Measurements from ENCODE around the gene GAS2. TPM values are rescaled to one million over a fixed set of nuclear protein-coding genes. Genes with fewer than 3 reads are reported as not detected.

The GAS2 gene
- polyA plus RNA-seq, 1 of the 3 experiments (the other 2 are of a cell fraction): 0.72 TPM

GRCh38 chr11:22684082-22684481 lies 17.7 kb downstream of the GAS2 start (continued):
- TF ChIP-seq IRF3 (IDR thresholded peaks at IDR 0.05; ENCODE audit: low read depth, low read length): no peak
- TF ChIP-seq JUND (IDR thresholded peaks at IDR 0.05): no peak

GRCh38 chr11:22685111-22685510 lies 18.7 kb downstream of the GAS2 start:
- Histone ChIP-seq H2AFZ (ENCODE audit: low read depth) (no peak overlapping the region), H3K79me2 (ENCODE audit: insufficient read depth) (no peaks in the 10 kb centered on the region), H3K9me3 (no peaks in the 10 kb centered on the region), H3F3A (replicated peaks; ENCODE audit: insufficient read depth) (no peaks in the 10 kb centered on the region), H3K4me2 (no peak overlapping the region), H3K4me1 (ENCODE audit: control insufficient read depth in 1 of 2, insufficient read depth in 2 of 2, low read depth in 1 of 2, low read length in 1 of 2) (no peaks in the 10 kb centered on the region), H3K27ac (ENCODE audit: low read depth in 2 of 2, low read length in 1 of 2) (no peak overlapping the region), H3K27me3 (ENCODE audit: insufficient read depth) (no peaks in the 10 kb centered on the region), H3K9ac (no peak overlapping the region), H3K4me3 (ENCODE audit: low read depth in 2 of 2, low read length in 1 of 2) (no peak overlapping the region), H3K36me3 (replicated peaks in 1 of 2; ENCODE audit: control insufficient read depth in 1 of 2, insufficient read depth in 2 of 2, low read length in 1 of 2) (no peaks in the 10 kb centered on the region), H4K20me1 (ENCODE audit: insufficient read depth) (no peaks in the 10 kb centered on the region), H3K9me2 (no peaks in the 10 kb centered on the region)
- ChIA-PET POLR2A (no interaction called here), CTCF (interaction anchor here (1.2 kb wide), 1 partner anchor 103 kb away, joined by 4 read pairs; no protein-coding TSS in a partner anchor)
- DNase-seq: no peak
- WGBS (ENCODE audit: low lambda C conversion rate): 95% methylated on average over 4 of the region's 4 CpGs
- no peak for TF ChIP-seq JUND (IDR thresholded peaks at IDR 0.05)
- TF ChIP-seq FOXM1 (IDR thresholded peaks at IDR 0.05; ENCODE audit: low read depth): no peak
- TF ChIP-seq SMC3 (IDR thresholded peaks at IDR 0.05; ENCODE audit: low read depth, low read length): no peak
- TF ChIP-seq RXRA (IDR thresholded peaks at IDR 0.05; ENCODE audit: borderline replicate concordance, low read depth): no peak
- TF ChIP-seq IRF3 (IDR thresholded peaks at IDR 0.05; ENCODE audit: low read depth, low read length): no peak
- TF ChIP-seq NRF1 (IDR thresholded peaks at IDR 0.05; ENCODE audit: low read depth, low read length): no peak
- no peak for TF ChIP-seq RFX5 (IDR thresholded peaks at IDR 0.05; ENCODE audit: low read length)
- TF ChIP-seq EP300 (IDR thresholded peaks at IDR 0.05; ENCODE audit: borderline replicate concordance in 1 of 2, low read depth in 1 of 2, low read length in 1 of 2): no peak
- TF ChIP-seq, protein P1, sequence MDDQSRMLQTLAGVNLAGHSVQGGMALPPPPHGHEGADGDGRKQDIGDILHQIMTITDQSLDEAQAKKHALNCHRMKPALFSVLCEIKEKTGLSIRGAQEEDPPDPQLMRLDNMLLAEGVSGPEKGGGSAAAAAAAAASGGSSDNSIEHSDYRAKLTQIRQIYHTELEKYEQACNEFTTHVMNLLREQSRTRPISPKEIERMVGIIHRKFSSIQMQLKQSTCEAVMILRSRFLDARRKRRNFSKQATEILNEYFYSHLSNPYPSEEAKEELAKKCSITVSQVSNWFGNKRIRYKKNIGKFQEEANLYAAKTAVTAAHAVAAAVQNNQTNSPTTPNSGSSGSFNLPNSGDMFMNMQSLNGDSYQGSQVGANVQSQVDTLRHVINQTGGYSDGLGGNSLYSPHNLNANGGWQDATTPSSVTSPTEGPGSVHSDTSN (IDR thresholded peaks at IDR 0.05): no peak
- TF ChIP-seq SIN3A (IDR thresholded peaks at IDR 0.05; ENCODE audit: borderline replicate concordance, low read depth, low read length): no peak
- TF ChIP-seq RAD21 (IDR thresholded peaks at IDR 0.05; ENCODE audit: low read length): no peak
- TF ChIP-seq CHD2 (IDR thresholded peaks at IDR 0.05; ENCODE audit: low read length, partially characterized antibody): no peak
- no peak for TF ChIP-seq TCF12 (IDR thresholded peaks at IDR 0.05)
- no peak for TF ChIP-seq NFIC (IDR thresholded peaks at IDR 0.05; ENCODE audit: borderline replicate concordance)
- TF ChIP-seq USF1 (IDR thresholded peaks at IDR 0.05; ENCODE audit: borderline replicate concordance, low read depth): no peak
- TF ChIP-seq, protein P2, sequence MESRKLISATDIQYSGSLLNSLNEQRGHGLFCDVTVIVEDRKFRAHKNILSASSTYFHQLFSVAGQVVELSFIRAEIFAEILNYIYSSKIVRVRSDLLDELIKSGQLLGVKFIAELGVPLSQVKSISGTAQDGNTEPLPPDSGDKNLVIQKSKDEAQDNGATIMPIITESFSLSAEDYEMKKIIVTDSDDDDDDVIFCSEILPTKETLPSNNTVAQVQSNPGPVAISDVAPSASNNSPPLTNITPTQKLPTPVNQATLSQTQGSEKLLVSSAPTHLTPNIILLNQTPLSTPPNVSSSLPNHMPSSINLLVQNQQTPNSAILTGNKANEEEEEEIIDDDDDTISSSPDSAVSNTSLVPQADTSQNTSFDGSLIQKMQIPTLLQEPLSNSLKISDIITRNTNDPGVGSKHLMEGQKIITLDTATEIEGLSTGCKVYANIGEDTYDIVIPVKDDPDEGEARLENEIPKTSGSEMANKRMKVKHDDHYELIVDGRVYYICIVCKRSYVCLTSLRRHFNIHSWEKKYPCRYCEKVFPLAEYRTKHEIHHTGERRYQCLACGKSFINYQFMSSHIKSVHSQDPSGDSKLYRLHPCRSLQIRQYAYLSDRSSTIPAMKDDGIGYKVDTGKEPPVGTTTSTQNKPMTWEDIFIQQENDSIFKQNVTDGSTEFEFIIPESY (IDR thresholded peaks at IDR 0.05; ENCODE audit: borderline replicate concordance, low read depth): no peak
- TF ChIP-seq POLR2AphosphoS5 (IDR thresholded peaks at IDR 0.05; ENCODE audit: low read depth, low read length): no peak
- no peak for TF ChIP-seq GATA2 (CRISPR knock-in tag; IDR thresholded peaks at IDR 0.05)

All from SK-N-SH (cell line).